T-helper 1 cell (primary cell): ENCODE results near the gene SLC35A2.
A peak's percentile ranks its signal among the peaks of the same experiment; 100 is the strongest.
"Not testable (repeated sequence)": the region's sequence is repeated elsewhere in the genome, so short reads cannot be mapped to it uniquely, and the experiment has no call there.

Experiments
- DNase-seq, 5 donors: peaks; one replicate each; pipeline ENCODE4 v3.0.0-alpha.2; 2012 to 2020

SLC35A2 gene

GRCh38 chrX:48902135-48902534, 9.3 kb downstream of the SLC35A2 start:
- no peak for DNase-seq

GRCh38 chrX:48901069-48901468, 10.4 kb downstream of the SLC35A2 start:
- no peak for DNase-seq

GRCh38 chrX:48899078-48899410, 12.4 kb downstream of the SLC35A2 start:
- no peak for DNase-seq

- peak; percentile 75 to 96 (median 84) for DNase-seq
These were observed 13.7 kb downstream of the SLC35A2 start, which contains the start of the genes PQBP1 and TIMM17B for GRCh38 chrX:48897625-48898306. PQBP1 (plus strand) TSS chrX:48897930; CDS start chrX:48898510, 580 bp downstream. TIMM17B (minus strand) TSS chrX:48897768; CDS start chrX:48897749, 19 bp downstream.

- peak; percentile 42 to 65 (median 57) for DNase-seq
These were observed 14.3 kb downstream of the SLC35A2 start for GRCh38 chrX:48897157-48897624.

- no peak for DNase-seq
These were observed 14.8 kb downstream of the SLC35A2 start for GRCh38 chrX:48896611-48897011.

GRCh38 chrX:48894891-48895290, 16.6 kb downstream of the SLC35A2 start:
- no peak for DNase-seq

GRCh38 chrX:48893556-48894348, 17.7 kb downstream of the SLC35A2 start:
- no peak for DNase-seq

- DNase-seq: no peak
These were observed 18.6 kb downstream of the SLC35A2 start for GRCh38 chrX:48892896-48893295.

- DNase-seq: peak; percentile 60 to 84 (median 71)
These were observed 19.8 kb downstream of the SLC35A2 start for GRCh38 chrX:48891402-48892288.

GRCh38 chrX:48890934-48891401, 20.5 kb downstream of the SLC35A2 start:
- DNase-seq: peak in 1 of 5 donors; percentile 16

GRCh38 chrX:48890296-48890925, 21.0 kb downstream of the SLC35A2 start:
- DNase-seq: no peak

GRCh38 chrX:48886586-48886985, 24.9 kb downstream of the SLC35A2 start:
- not testable (repeated sequence) for DNase-seq

- no peak for DNase-seq
These were observed 27.7 kb downstream of the SLC35A2 start for GRCh38 chrX:48883729-48884128.

- not testable (repeated sequence) for DNase-seq
These were observed 34.5 kb downstream of the SLC35A2 start for GRCh38 chrX:48876944-48877343.

- not testable (repeated sequence) for DNase-seq
These were observed 39.4 kb downstream of the SLC35A2 start for GRCh38 chrX:48872017-48872416.

- no peak for DNase-seq
These were observed 47.2 kb downstream of the SLC35A2 start for GRCh38 chrX:48864210-48864609.

- DNase-seq: peak in 1 of 5 donors; percentile 12
These were observed 56.5 kb downstream of the SLC35A2 start for GRCh38 chrX:48854898-48855297.

GRCh38 chrX:48854121-48854804, 57.2 kb downstream of the SLC35A2 start:
- DNase-seq: not testable (repeated sequence)

- DNase-seq: not testable (repeated sequence)
These were observed 58.0 kb downstream of the SLC35A2 start for GRCh38 chrX:48853494-48853893.
